Nephron (organoid): ENCODE measurements around the gene LPCAT1.

Experiments
- H3K27ac Mint-ChIP-seq, 3 experiments: 2 replicates each; pipeline ENCODE4 v1.8.0; 2020; ENCODE audit warnings: mixed read lengths in 3 of 3, mild to moderate bottlenecking in 2 of 3, moderate library complexity in 1 of 3
- H3K27me3 Mint-ChIP-seq: 2 replicates; pipeline ENCODE4 v1.8.0; 2021; ENCODE audit warnings: low read depth, mild to moderate bottlenecking, moderate library complexity, mixed read lengths
- H3K36me3 Mint-ChIP-seq: 2 replicates; pipeline ENCODE4 v1.8.0; 2020; ENCODE audit warnings: low read depth, mixed read lengths
- H3K4me1 Mint-ChIP-seq: 2 replicates; pipeline ENCODE4 v1.8.0; 2020; ENCODE audit warnings: mixed read lengths
- H3K4me3 Mint-ChIP-seq, 3 experiments: 2 replicates each; pipeline ENCODE4 v1.8.0; 2020; ENCODE audit warnings: mild to moderate bottlenecking in 3 of 3, mixed read lengths in 3 of 3, moderate library complexity in 2 of 3
- H3K9me3 Mint-ChIP-seq: 2 replicates; pipeline ENCODE4 v1.8.0; 2020; ENCODE audit warnings: mixed read lengths
- CTCF ChIP-seq, 3 experiments: fragments of 200-600 bp; sonication (generic); IDR thresholded peaks; one replicate each; pipeline ENCODE4 v1.5.0; 2021; ENCODE audit warnings: antibody characterized with exemption in 3 of 3; ENCODE audit not compliant: unreplicated experiment in 3 of 3

LPCAT1 gene

DNA sequence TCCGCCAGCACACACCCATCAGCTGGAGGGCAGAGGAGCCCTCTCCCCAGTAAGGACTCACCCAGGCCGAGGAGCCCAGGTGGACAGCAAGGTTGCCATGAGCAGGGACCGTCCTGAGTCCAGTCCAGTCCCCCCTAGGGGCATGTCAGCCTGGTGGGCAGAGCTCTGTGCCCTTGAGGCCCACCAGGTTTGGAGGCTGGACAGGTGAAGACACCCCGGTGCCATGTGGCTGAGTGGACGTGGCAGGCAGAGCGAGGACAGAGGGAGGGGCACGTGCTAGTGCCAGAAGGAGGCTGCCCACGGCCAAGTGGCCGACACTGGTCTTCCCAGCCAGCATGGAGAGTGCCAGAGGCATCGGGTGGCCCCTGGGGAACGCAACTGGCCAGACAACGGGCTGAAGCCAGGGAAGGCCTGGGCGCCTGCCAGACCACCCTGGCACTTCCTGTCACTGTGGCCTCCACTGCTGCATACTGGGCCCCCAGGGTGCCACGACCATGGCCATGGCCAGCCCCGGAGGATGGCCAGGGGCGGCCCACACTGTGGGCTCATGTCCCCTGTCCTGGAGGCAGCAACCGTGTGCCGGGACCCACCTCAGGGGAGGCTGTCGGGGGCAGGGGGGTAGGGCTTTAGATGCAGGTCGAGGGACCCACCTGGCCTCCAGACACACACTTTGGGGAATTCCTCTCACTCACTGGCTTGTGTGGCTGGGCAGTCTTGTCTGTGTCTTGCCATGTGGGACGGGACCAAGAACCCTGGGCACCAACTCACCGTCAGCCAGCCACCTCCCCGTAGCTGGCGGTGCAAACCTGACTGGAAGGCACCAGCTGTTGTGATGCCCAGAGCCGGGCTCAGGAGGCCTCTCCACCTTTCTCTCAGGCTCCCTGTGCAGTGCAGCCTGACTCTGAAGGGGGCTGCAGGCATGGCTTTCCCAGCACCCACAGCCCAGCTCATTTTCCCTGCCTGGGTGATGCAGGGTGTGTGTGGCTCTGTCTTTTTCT, 42.3 kb upstream of the LPCAT1 start:
- H3K4me1 Mint-ChIP-seq: peaks cover 24% of the 10 kb centered on the region
- peaks cover 29% of the 10 kb centered on the region for H3K36me3 Mint-ChIP-seq
- H3K27me3 Mint-ChIP-seq: peaks cover 7% of the 10 kb centered on the region
- no peak for TF ChIP-seq CTCF (IDR thresholded peaks at IDR 0.05; ENCODE audit: unreplicated experiment in 3 of 3)
- H3K27ac Mint-ChIP-seq: peak overlapping the region; percentile 94 to 99 (median 97)
- H3K4me3 Mint-ChIP-seq: no peak overlapping the region
- no peaks in the 10 kb centered on the region for H3K9me3 Mint-ChIP-seq

DNA sequence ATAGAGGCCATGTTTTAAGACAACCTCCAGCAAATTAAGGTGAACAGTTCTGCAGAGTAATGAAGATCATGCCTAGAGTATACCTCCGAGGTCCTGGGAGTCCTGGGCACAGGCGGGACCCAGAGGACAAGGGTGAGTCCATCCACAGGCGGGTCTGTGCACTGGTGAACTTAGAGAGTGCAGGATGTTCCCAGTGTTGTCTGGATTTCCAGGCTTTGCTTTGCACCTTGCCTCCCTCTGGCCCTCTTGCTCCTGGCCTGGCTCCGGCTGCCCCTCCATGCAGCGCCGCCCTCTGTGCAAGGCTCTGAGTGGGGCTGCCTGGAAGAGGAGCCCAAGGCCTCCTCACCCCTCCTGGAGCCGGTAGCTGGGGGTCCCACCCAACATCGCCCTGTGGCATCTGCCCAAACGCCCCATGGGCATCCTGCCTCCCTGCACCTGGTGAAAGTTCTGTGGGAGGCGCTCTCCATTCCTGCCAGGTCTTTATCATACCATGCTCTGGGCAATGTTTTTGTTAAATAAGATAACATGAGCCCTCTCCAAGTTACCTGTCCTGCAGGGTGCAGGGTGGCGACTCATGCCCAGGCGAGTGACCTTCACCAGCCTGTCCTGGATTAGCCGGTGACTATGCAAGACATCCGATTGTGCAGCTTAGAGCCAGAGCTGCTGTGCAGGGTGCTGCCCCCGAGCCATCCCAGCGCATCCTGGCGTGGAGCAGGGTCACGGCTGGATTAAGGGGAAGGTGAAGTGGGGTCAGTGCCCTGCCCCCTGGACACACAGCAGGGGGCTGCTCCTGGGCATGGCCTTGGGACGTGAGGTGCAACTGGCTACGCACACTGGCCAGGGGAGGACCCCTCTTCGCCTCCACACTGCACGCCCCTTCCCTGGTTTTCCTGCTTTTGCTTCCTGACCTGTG, 41.3 kb upstream of the LPCAT1 start:
- no peaks in the 10 kb centered on the region for H3K9me3 Mint-ChIP-seq
- H3K36me3 Mint-ChIP-seq: peaks cover 20% of the 10 kb centered on the region
- H3K27ac Mint-ChIP-seq: no peak overlapping the region
- no peak for TF ChIP-seq CTCF (IDR thresholded peaks at IDR 0.05; ENCODE audit: unreplicated experiment in 3 of 3)
- peaks cover 11% of the 10 kb centered on the region for H3K27me3 Mint-ChIP-seq
- H3K4me3 Mint-ChIP-seq: no peak overlapping the region
- H3K4me1 Mint-ChIP-seq: peaks cover 24% of the 10 kb centered on the region

GRCh38 chr5:1564182-1564748, 40.5 kb upstream of the LPCAT1 start:
- no peak overlapping the region for H3K4me3 Mint-ChIP-seq
- H3K9me3 Mint-ChIP-seq: no peaks in the 10 kb centered on the region
- H3K27ac Mint-ChIP-seq: no peak overlapping the region
- H3K27me3 Mint-ChIP-seq: peaks cover 11% of the 10 kb centered on the region
- peaks cover 13% of the 10 kb centered on the region for H3K36me3 Mint-ChIP-seq
- TF ChIP-seq CTCF (IDR thresholded peaks at IDR 0.05; ENCODE audit: unreplicated experiment in 3 of 3): no peak
- peaks cover 24% of the 10 kb centered on the region for H3K4me1 Mint-ChIP-seq

GRCh38 chr5:1563617-1564181, 39.9 kb upstream of the LPCAT1 start:
- TF ChIP-seq CTCF (IDR thresholded peaks at IDR 0.05; ENCODE audit: unreplicated experiment in 3 of 3): no peak

DNA sequence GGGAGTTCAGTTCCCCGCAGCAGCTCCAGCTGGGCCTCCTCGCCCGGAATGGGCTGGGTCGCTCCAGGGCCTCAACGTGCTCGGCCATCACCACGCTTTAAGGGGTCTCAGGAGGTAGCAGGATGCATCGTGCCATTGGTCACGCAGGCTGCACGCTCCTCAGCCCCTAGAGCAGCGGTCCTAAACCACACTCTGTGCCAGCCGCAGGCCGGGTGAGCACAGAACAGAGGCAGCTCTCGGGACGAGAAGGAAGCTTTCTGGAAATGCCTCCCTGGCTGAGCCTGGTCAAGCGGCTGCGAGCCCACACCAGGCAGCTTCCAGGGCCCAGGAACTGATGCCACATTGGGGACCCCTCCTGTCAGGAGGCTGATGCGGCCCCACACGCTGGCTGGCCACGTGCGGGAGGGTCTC, 39.3 kb upstream of the LPCAT1 start:
- no peak overlapping the region for H3K27ac Mint-ChIP-seq
- H3K4me3 Mint-ChIP-seq: no peak overlapping the region
- peaks cover 6% of the 10 kb centered on the region for H3K36me3 Mint-ChIP-seq
- H3K4me1 Mint-ChIP-seq: peaks cover 18% of the 10 kb centered on the region
- no peak for TF ChIP-seq CTCF (IDR thresholded peaks at IDR 0.05; ENCODE audit: unreplicated experiment in 3 of 3)
- peaks cover 11% of the 10 kb centered on the region for H3K27me3 Mint-ChIP-seq
- H3K9me3 Mint-ChIP-seq: no peaks in the 10 kb centered on the region

More at GRCh38 chr5:1563617-1564181, 39.9 kb upstream of the LPCAT1 start:
- Mint-ChIP-seq H3K27me3 (peaks cover 11% of the 10 kb centered on the region), H3K27ac (no peak overlapping the region), H3K4me1 (peaks cover 23% of the 10 kb centered on the region), H3K36me3 (peaks cover 13% of the 10 kb centered on the region), H3K4me3 (no peak overlapping the region), H3K9me3 (no peaks in the 10 kb centered on the region)
